ENCODE results near the gene PHF21A.
"Not testable (repeated sequence)": the region's sequence is repeated elsewhere in the genome, so short reads cannot be mapped to it uniquely, and the experiment has no call there.

The PHF21A gene

GRCh38 chr11:45900916-45901617 is 220.2 kb downstream of the PHF21A start:
- Mint-ChIP-seq H3K27me3 (peaks cover 26% of the 10 kb centered on the region), H3K27ac (ENCODE audit: low read depth) (no peak overlapping the region), H3K36me3 (ENCODE audit: insufficient read depth) (peaks cover 20% of the 10 kb centered on the region), H3K4me1 (peaks cover 11% of the 10 kb centered on the region), H3K4me3 (peak overlapping the region; percentile 47), H3K9me3 (no peaks in the 10 kb centered on the region)
- DNase-seq (ENCODE audit: low spot score in 2 of 2) (no peak), ATAC-seq (replicated peaks; ENCODE audit: extremely low read depth, poor library complexity, severe bottlenecking) (no peak)

GRCh38 chr11:45900175-45900800 is 221.0 kb downstream of the PHF21A start:
- H3K27ac Mint-ChIP-seq (ENCODE audit: low read depth) = not testable (repeated sequence)

DNA sequence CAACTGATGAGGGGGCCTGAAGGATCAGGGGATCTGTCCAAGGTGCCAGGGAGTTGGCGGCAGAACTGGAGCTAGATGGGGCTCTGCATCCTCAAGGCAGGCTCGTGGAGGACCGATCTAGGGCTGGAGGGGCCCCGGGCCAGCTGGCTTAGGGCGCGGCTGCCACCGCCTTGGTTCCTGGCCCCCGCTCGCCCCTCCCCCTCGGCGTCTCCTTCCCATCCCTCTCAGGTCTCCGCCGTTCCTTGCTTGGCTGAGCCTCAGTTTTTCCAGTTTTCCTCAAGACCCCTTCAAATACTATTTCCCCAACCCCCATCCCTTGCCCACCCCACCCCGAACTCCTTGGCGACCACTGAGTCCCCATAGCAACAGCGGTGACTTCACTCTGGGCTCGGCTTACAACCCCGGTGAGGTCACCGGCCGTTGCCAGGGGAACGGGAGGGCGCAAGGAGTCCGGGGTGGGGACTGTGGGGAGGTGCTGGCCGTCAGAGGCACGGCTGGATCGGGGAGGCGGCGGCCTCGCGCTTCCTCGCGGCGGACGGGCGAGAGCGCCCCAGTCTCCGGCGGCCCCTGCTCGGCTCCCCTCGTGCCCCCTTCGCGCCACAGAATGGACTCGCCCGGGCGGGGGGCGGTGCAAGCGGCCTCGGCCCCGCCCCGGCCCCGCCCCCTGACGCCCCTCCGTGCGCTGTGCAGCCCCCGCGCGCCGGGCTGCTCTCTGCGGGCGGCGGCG is 221.6 kb downstream of the PHF21A start:
- Mint-ChIP-seq H3K9me3 (no peaks in the 10 kb centered on the region), H3K27me3 (peaks cover 36% of the 10 kb centered on the region), H3K4me1 (peaks cover 11% of the 10 kb centered on the region), H3K27ac (ENCODE audit: low read depth) (peak overlapping the region; percentile 64), H3K36me3 (ENCODE audit: insufficient read depth) (peaks cover 18% of the 10 kb centered on the region), H3K4me3 (peak overlapping the region; percentile 68)
- DNase-seq (ENCODE audit: low spot score in 2 of 2) = peak in 1 of 2 donors; percentile 65
- ATAC-seq (replicated peaks; ENCODE audit: extremely low read depth, poor library complexity, severe bottlenecking) = peak; percentile 77

More at GRCh38 chr11:45900175-45900800, 221.0 kb downstream of the PHF21A start:
- Mint-ChIP-seq H3K27me3 (peaks cover 29% of the 10 kb centered on the region), H3K36me3 (ENCODE audit: insufficient read depth) (peaks cover 20% of the 10 kb centered on the region), H3K4me1 (peaks cover 11% of the 10 kb centered on the region), H3K4me3 (peak overlapping the region; percentile 68)
- DNase-seq (ENCODE audit: low spot score in 2 of 2); H3K9me3 Mint-ChIP-seq; ATAC-seq (replicated peaks; ENCODE audit: extremely low read depth, poor library complexity, severe bottlenecking): not testable (repeated sequence)

DNA sequence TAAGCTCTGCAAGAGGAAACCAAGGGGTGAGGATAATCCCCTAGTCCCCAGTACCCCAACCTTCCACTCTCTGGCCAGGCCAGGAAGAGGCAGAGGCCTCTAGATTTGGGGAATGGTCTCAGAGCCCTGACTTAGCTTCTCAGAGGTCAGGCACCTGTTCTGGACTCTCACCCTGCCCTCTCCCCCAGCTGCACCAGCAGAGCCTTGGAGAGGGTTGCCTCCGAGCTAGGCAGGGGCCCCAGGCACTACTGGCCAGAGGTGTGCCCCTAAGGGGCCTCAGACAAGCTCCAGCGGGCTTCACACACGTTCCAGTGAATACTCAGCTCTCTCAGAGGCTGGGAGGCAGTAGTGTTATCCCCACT is 222.2 kb downstream of the PHF21A start:
- H3K27ac Mint-ChIP-seq (ENCODE audit: low read depth) = peak overlapping the region; percentile 64
- H3K9me3 Mint-ChIP-seq = no peaks in the 10 kb centered on the region
- H3K4me3 Mint-ChIP-seq = peak overlapping the region; percentile 68
- H3K27me3 Mint-ChIP-seq = peaks cover 41% of the 10 kb centered on the region
- DNase-seq (ENCODE audit: low spot score in 2 of 2) = no peak
- peaks cover 11% of the 10 kb centered on the region for H3K4me1 Mint-ChIP-seq
- H3K36me3 Mint-ChIP-seq (ENCODE audit: insufficient read depth) = peaks cover 14% of the 10 kb centered on the region
- no peak for ATAC-seq (replicated peaks; ENCODE audit: extremely low read depth, poor library complexity, severe bottlenecking)

GRCh38 chr11:45897556-45897955 is 223.7 kb downstream of the PHF21A start:
- H3K9me3 Mint-ChIP-seq = no peaks in the 10 kb centered on the region
- no peak for DNase-seq (ENCODE audit: low spot score in 2 of 2)

GRCh38 chr11:45896422-45896984 is 224.8 kb downstream of the PHF21A start:
- ATAC-seq (replicated peaks; ENCODE audit: extremely low read depth, poor library complexity, severe bottlenecking) = no peak
- Mint-ChIP-seq H3K27me3 (peaks cover 41% of the 10 kb centered on the region), H3K4me3 (no peak overlapping the region)

More at GRCh38 chr11:45897556-45897955, 223.7 kb downstream of the PHF21A start:
- ATAC-seq (replicated peaks; ENCODE audit: extremely low read depth, poor library complexity, severe bottlenecking) = no peak
- Mint-ChIP-seq H3K4me3 (no peak overlapping the region), H3K27me3 (peaks cover 41% of the 10 kb centered on the region), H3K27ac (ENCODE audit: low read depth) (no peak overlapping the region), H3K36me3 (ENCODE audit: insufficient read depth) (peaks cover 11% of the 10 kb centered on the region), H3K4me1 (peaks cover 11% of the 10 kb centered on the region)

DNA sequence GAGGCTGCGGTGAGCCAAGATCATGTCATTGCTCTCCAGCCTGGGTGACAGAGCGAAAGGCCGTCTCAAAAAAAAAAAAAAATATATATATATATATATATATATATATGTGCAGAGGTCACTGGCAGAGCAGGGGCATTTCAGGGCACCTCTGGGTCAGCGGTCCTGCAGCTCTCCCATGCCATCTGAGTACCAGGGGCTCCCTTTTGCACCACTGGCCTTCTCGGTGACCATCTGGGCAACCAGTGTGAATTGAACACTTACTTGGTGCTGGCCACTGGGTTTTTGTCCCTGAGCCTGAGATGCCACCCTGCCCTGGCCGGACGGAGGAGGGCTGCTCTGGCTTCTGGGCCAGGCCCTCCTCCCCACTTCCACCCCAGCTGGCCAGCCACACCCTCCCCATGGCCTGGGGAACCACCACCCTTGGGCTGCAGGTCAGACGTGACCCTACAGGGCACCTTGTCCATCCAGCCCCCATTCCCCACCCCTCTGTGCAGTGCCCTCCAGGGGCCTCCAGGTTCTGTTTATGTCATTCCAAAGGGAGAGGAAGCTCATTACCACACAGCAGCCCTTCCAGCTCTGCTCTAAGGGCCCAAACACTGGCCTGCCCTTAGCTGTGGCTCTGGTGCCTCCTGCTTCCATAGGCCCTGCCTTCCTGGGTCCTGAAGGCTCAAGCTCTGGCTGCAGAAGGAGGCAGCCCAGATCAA is 225.5 kb downstream of the PHF21A start:
- H3K4me1 Mint-ChIP-seq = peaks cover 9% of the 10 kb centered on the region
- ATAC-seq (replicated peaks; ENCODE audit: extremely low read depth, poor library complexity, severe bottlenecking) (no peak), DNase-seq (ENCODE audit: low spot score in 2 of 2) (no peak)
- H3K36me3 Mint-ChIP-seq (ENCODE audit: insufficient read depth) = peaks cover 4% of the 10 kb centered on the region
- H3K9me3 Mint-ChIP-seq = no peaks in the 10 kb centered on the region
- peaks cover 36% of the 10 kb centered on the region for H3K27me3 Mint-ChIP-seq
- no peak overlapping the region for H3K4me3 Mint-ChIP-seq
- no peak overlapping the region for H3K27ac Mint-ChIP-seq (ENCODE audit: low read depth)

More at GRCh38 chr11:45896422-45896984, 224.8 kb downstream of the PHF21A start:
- no peak for DNase-seq (ENCODE audit: low spot score in 2 of 2)
- Mint-ChIP-seq H3K36me3 (ENCODE audit: insufficient read depth) (peaks cover 9% of the 10 kb centered on the region), H3K4me1 (peaks cover 11% of the 10 kb centered on the region), H3K27ac (ENCODE audit: low read depth) (no peak overlapping the region), H3K9me3 (no peaks in the 10 kb centered on the region)

- H3K27ac Mint-ChIP-seq (ENCODE audit: low read depth) = no peak overlapping the region
- peaks cover 5% of the 10 kb centered on the region for H3K4me1 Mint-ChIP-seq
- DNase-seq (ENCODE audit: low spot score in 2 of 2) (no peak), ATAC-seq (replicated peaks; ENCODE audit: extremely low read depth, poor library complexity, severe bottlenecking) (no peak)
- H3K36me3 Mint-ChIP-seq (ENCODE audit: insufficient read depth) = peaks cover under 1% of the 10 kb centered on the region
- H3K9me3 Mint-ChIP-seq = no peaks in the 10 kb centered on the region
- H3K4me3 Mint-ChIP-seq = no peak overlapping the region
- peaks cover 32% of the 10 kb centered on the region for H3K27me3 Mint-ChIP-seq
These were observed 226.6 kb downstream of the PHF21A start for GRCh38 chr11:45894555-45895247.

DNA sequence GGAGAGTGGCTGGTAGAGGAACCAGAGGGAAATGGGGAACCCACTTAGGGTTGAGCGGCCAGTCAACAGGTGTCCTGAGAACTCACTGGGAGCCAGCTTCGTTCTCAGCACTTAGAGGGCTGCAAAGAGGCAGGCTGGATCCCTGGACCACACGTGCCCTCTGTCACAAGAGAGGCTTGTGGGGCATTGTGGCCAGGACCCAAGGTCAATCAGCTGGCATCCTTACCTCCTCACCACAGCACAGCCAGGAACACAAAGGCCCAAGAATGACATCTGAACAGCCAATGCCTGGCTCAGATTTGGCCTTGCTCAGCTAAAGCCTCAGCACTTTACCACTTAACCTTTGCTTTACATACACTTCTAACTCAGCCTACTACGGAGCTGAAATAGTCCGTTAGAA is 228.4 kb downstream of the PHF21A start:
- no peak for ATAC-seq (replicated peaks; ENCODE audit: extremely low read depth, poor library complexity, severe bottlenecking)
- Mint-ChIP-seq H3K4me1 (no peaks in the 10 kb centered on the region), H3K27me3 (peaks cover 19% of the 10 kb centered on the region), H3K4me3 (no peak overlapping the region), H3K36me3 (ENCODE audit: insufficient read depth) (no peaks in the 10 kb centered on the region), H3K9me3 (no peaks in the 10 kb centered on the region), H3K27ac (ENCODE audit: low read depth) (no peak overlapping the region)
- DNase-seq (ENCODE audit: low spot score in 2 of 2) = no peak

GRCh38 chr11:45890886-45891550 is 230.2 kb downstream of the PHF21A start:
- Mint-ChIP-seq H3K27ac (ENCODE audit: low read depth) (no peak overlapping the region), H3K27me3 (peaks cover 14% of the 10 kb centered on the region), H3K4me3 (no peak overlapping the region), H3K4me1 (no peaks in the 10 kb centered on the region), H3K9me3 (no peaks in the 10 kb centered on the region), H3K36me3 (ENCODE audit: insufficient read depth) (peaks cover 2% of the 10 kb centered on the region)
- DNase-seq (ENCODE audit: low spot score in 2 of 2) (no peak), ATAC-seq (replicated peaks; ENCODE audit: extremely low read depth, poor library complexity, severe bottlenecking) (no peak)

DNA sequence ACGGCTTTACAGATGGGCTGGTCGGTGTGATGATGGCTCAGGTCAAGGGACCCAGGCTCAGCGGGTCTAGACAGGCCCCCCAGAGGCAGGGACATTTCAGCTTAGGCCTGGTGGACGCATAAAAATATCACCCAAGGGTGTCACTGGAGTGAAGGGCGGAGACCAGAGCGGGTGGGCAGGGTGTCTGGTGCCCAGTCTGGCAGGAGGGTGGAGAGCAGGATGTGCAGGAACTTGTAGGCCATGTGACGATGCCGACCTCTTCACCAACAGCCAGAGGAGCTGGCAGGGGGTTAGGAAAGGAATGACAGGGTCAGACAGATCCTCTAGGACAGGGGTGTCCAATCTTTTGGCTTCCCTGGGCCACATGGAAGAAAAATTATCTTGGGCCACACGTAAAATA is 231.3 kb downstream of the PHF21A start:
- Mint-ChIP-seq H3K27ac (ENCODE audit: low read depth) (no peak overlapping the region), H3K4me3 (no peak overlapping the region), H3K27me3 (peaks cover 8% of the 10 kb centered on the region), H3K9me3 (no peaks in the 10 kb centered on the region), H3K36me3 (ENCODE audit: insufficient read depth) (peaks cover 2% of the 10 kb centered on the region), H3K4me1 (peaks cover 4% of the 10 kb centered on the region)
- ATAC-seq (replicated peaks; ENCODE audit: extremely low read depth, poor library complexity, severe bottlenecking) (no peak), DNase-seq (ENCODE audit: low spot score in 2 of 2) (no peak)
